HG03520 (cell line): ENCODE measurements around the gene DLEC1.
"Not testable (repeated sequence)": the region's sequence is repeated elsewhere in the genome, so short reads cannot be mapped to it uniquely, and the experiment has no call there.

Source experiments
- ATAC-seq: cut with Tn5 transposase; IDR thresholded peaks from one replicate; pipeline ENCODE4 v1.9.1; 2021; ENCODE audit warnings: mild to moderate bottlenecking, moderate library complexity; ENCODE audit not compliant: unreplicated experiment

DLEC1 gene

GRCh38 chr3:38018296-38019266 lies 20.4 kb upstream of the DLEC1 start:
- ATAC-seq = no peak

GRCh38 chr3:38019658-38020341 lies 19.2 kb upstream of the DLEC1 start:
- ATAC-seq = no peak

DNA sequence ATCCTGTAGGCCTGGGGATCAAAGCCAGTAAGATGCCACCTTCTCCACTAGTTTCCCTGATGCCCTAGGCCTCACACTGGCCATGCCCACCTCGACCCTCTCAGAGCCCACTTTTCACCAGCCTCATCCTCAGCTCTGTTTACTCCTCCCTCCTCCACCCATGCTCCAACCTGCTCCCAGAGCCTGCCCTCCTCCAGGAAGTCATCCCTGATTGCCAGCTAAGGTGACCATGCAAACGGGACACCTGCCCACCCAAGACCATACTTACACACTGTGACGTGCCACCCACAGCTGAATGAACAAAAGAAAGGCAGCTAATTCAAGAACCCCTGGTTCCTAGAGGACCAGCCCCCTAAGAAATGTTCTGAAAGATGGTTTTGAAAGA lies 18.7 kb upstream of the DLEC1 start:
- ATAC-seq = no peak

- ATAC-seq = no peak
Observed at GRCh38 chr3:38021196-38021595, 17.8 kb upstream of the DLEC1 start.

- no peak for ATAC-seq
Observed at GRCh38 chr3:38022301-38022700, 16.7 kb upstream of the DLEC1 start.

- no peak for ATAC-seq
Observed at GRCh38 chr3:38022896-38023709, 15.9 kb upstream of the DLEC1 start.

DNA sequence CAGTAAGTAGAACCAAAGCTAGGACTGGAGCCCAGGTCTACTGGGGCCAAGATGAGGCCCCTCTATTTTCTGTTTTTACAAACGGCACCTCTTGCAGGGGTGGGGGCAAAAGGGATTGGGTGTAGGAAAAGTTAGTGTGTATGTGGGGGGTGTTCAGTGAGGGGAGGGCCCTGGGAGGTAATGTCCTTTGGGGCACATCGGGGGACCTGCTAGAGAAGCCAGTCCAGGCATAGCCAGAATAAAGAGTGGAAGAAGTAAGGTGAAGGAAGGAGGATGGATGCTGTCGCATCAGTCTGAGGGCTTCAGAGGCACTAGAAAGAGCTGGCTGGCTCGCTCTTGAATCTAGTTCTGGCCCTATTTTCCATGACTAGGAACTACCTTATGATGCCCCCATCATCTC lies 12.2 kb upstream of the DLEC1 start:
- ATAC-seq = no peak

GRCh38 chr3:38027466-38028465 lies 11.2 kb upstream of the DLEC1 start:
- ATAC-seq = no peak

- ATAC-seq = no peak
Observed at GRCh38 chr3:38028621-38029361, 10.2 kb upstream of the DLEC1 start.

DNA sequence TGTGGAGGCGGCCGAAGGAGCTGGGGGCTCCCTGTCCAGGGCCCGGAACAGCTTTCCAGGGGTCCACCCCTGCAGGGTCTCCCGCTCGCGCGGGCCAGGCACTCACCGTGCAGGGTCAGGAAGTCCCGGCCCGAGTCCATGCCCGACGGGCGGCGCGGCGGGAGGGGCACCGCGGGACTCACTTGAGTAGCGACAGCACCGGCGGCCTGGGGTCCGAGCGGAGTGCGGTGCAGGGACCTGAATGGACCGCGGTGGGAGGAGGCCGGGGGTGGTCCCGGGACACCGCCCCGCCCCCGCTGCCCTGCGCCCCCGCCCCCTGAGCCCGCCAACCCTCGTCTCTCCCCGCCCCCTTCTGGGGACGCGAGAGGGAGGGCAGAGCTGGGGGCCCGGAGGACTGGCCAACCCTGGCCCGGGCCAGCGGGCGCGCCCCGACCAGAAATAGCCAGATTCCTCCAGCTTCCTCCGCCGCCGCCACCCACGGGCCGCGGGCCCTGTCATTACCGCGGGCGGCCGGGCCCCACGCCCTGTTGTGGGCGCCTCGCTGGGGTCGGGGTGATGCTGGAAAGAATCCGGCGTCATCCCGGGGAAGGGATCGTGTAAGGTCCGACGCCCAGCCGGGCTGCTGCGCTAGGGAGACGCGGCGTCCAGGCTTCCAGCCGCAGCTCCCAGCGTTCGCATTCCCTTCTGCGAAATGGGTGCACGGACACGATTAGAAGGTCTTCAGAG lies 9.4 kb upstream of the DLEC1 start, which contains the start of gene PLCD1:
Gene PLCD1, minus strand, starts transcription at position 243 of the 726 bp plus-strand sequence. Its CDS starts 103 bp downstream, at position 140.
- no peak for ATAC-seq

DNA sequence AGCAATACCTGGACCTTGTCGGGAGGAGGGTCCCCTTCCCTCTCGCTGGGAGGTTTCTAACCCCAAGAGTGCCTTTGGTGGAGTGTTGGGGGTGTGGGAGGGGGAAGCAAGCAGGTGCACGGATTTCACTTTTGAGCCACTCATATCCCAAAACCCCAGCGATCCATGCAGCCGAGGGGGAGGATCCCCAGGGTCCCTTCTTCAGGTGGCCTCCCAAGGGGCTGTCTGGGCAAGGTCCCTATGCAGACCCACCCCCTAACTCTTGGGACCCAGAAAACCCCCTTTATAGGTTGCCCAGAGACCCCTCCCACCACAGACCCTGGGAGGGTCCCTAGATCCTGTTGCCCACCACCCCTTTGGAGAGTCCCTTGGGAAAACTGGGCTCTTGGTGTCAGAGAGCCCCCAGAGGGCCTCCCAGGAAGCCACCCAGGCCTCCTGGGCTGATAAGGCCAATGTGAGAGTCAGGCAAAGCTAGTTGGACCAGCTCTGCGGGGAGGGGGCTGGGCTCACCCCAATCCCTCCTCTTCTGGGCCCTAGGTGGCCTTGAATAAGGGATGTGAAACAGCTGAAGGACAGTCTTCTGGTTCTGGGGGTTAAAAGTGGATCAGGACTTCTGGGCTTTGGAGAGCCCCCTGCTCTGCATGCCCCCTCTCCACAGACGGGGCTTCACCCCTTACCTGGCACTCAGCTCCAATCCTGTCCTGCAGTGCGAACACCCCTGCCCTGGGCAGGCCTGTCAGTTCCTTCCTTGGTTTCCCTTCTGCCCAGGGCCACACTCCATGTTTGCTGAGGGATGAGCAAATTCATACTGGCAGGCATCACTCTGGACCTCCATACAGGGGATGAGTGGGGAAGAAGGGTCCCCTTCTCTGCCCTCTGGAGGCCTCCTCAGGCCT lies 8.6 kb upstream of the DLEC1 start:
- ATAC-seq = no peak

- no peak for ATAC-seq
Observed at GRCh38 chr3:38031022-38031994, 7.7 kb upstream of the DLEC1 start.

- no peak for ATAC-seq
Observed at GRCh38 chr3:38032328-38032865, 6.6 kb upstream of the DLEC1 start.

GRCh38 chr3:38033586-38033985 lies 5.4 kb upstream of the DLEC1 start:
- ATAC-seq = not testable (repeated sequence)

DNA sequence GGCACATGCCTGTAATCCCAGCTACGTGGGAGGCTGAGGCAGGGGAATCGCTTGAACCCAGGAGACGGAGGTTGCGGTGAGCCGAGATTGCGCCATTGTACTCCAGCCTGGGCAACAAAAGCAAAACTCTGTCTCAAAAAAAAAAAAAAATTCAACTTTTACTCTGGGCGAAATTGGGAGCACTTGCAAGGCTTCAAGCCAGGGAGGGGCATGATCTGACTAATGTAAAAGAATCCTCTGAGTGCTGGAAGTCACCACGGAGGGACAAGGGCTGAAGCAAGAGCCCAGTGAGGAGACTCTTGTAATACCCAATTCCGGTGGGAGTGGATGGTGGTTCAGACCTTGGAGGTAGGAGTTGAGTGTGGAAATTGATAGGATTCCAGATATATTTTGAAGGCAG lies 4.7 kb upstream of the DLEC1 start:
- not testable (repeated sequence) for ATAC-seq

GRCh38 chr3:38036286-38036685 lies 2.7 kb upstream of the DLEC1 start:
- ATAC-seq = no peak
